NCI-H1105 treated with DMSO at 0.1 percent for 48 hours (cell line): ENCODE measurements around the gene BACE1-AS.
"Not testable (repeated sequence)": the region's sequence is repeated elsewhere in the genome, so short reads cannot be mapped to it uniquely, and the experiment has no call there.

Source experiments
- DNase-seq: peaks from one replicate; lab custom pipeline; 2025; lab: John Stamatoyannopoulos, UW

BACE1-AS gene

DNA sequence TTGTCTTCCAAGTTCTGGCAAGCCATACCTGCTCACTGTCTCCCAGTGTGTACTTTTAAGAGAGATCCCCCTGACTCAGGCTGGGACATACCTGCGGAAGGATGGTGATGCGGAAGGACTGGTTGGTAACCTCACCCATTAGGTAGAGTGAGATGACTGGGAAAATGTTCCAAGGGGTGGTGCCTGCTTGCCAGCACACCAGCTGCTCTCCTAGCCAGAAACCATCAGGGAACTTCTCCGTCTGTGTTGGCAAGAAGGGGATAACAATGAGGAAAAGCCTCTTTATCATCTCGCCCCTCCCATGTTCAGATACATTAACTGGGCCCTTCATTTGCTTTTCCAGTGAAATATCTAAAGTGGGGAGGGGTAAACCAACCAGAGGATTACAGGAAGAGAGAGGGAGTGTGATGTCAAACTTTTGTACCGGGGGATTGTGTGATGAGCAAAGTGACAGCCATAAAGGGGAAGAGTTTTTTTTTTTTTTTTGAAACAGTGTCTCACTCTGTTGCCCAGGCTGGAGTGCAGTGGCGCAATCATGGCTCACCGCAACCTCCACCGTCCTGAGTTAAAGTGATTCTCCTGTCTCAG, at the start of gene BACE1-AS:
TSS of gene BACE1-AS (plus strand) at position 538 of the 588 bp plus-strand sequence.
- no peak for DNase-seq

DNA sequence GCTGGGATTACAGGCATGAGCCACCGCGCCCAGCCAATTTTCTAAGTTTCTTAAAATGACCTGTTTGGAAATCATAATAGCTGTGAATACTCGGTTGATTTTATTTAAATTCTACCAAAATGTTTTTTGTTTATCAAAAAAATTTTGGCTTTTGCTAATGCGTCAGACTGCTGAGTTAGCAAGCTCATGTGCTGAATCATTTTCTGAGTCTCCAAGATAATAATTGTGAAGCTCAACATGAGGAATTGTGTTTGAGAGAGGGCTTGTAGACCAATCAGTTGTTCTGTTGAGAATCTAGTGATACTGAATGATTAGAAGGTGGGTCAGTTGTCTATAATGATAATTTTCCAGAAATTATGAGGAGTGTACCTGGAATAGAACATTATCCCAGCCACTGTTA, 42.8 kb upstream of the BACE1-AS start:
- DNase-seq: no peak

DNA sequence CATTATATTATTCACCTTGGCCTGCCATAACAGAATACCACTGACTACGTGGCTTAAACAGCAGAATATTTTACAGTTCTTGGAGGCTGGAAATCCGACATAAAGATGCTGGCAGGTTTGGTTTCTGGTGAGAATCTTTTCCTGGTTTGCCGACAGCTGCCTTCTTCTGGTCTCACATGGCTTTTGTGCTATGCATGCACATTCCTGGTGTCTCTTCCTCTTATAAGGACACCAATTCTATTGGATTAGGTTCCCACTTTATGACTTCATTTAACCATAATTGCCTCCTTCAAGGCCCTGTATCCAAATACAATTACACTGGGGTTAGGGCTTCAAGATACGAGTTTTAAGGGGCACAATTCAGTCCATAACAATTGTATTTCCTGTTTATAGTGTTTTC, 41.6 kb upstream of the BACE1-AS start:
- DNase-seq: no peak

DNA sequence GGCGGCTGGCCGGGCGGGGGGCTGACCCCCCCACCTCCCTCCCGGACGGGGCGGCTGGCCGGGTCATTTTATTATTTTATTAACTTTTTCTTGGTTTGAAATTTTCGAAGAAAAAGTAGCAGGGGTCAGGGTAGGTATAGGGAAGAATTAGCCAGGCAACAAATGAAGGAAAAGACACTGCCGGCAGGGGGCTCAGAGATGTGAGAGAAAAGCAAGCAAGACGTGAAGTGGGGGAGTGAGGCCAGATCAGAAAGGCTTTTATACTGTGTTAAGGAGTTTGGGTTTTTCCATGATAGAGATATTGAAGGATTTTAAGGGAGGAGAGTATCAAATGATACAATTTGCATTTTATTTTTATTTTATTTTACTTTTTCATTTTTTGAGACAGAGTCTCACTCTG, 39.6 kb upstream of the BACE1-AS start:
- no peak for DNase-seq

GRCh38 chr11:117255966-117256365, 35.2 kb upstream of the BACE1-AS start:
- DNase-seq: no peak

- no peak for DNase-seq
Measured at GRCh38 chr11:117256573-117256972, 34.6 kb upstream of the BACE1-AS start.

GRCh38 chr11:117258576-117258975, 32.6 kb upstream of the BACE1-AS start:
- DNase-seq: no peak

- no peak for DNase-seq
Measured at GRCh38 chr11:117259417-117259816, 31.7 kb upstream of the BACE1-AS start.

DNA sequence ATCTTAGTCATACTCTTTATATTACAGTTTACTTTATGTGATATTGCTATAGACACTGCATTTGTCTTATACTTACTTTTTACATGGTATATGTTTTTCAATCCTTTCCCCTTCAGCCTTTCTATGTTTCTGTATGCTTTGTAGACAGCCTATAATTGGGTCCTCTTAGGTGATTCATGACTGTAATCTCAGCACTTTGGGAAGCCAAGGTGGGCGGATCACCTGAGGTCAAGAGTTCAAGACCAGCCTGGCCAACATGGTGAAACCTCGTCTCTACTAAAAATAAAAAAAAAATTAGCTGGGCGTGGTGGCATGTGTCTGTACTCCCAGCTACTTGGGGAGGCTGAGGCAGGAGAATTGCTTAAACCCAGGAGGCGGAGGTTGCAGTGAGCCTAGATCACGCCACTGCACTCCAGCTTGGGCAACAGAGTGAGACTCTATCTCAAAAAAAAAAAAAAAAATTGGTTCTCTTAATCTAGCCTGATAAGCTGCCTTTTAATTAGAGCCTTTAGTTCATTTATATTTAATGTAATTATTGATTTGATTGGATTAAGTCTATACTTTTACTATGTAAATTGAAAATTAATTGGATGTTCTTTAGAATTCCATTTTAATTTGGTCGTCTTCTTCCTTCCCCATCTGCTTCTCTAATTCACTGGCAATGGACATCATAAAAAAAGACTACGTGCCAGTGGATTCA, 26.4 kb upstream of the BACE1-AS start:
- DNase-seq: not testable (repeated sequence)

- no peak for DNase-seq
Measured at GRCh38 chr11:117265745-117266144, 25.4 kb upstream of the BACE1-AS start.

DNA sequence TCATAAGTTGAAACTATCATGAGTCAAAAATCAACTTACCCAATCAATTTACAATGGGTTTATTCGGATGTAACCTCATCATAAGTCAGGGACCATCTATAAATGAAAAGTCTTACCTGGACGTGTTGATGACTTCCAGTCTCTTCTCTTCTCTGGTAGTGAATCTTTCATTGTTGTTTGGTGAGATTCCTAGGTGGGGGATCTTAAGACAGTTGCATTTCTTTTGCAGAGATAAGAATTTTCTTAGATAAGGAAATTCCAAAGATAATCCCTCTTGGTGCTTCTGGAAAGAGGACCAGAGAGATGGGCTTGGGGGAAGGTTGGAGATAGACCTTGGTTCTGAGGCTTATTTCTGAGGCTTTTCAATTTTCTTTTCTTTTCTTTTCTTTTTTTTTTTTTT, 21.3 kb upstream of the BACE1-AS start:
- no peak for DNase-seq

- DNase-seq: no peak
Measured at GRCh38 chr11:117271208-117271607, 19.9 kb upstream of the BACE1-AS start.

DNA sequence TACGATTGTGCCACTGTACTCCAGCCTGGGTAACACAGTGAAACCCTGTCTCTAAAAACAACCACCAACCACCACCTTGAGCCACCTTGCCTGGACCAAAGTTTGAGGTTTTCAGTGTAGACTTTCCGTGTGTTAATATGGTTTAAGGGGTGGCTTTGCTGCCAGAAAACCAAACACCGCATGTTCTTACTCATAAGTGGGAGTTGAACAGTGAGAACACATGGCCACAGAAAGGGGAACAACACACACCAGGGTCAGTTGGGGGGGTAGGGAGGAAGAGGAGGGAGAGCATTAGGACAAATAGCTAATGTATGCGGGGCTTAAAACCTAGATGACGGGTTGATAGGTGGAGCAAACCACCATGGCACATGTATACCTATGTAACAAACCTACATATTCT, 19.0 kb upstream of the BACE1-AS start:
- DNase-seq: not testable (repeated sequence)

GRCh38 chr11:117273550-117274289, 17.4 kb upstream of the BACE1-AS start:
- DNase-seq: no peak

- DNase-seq: no peak
Measured at GRCh38 chr11:117278347-117278746, 12.8 kb upstream of the BACE1-AS start.

- DNase-seq: no peak
Measured at GRCh38 chr11:117279711-117280376, 11.3 kb upstream of the BACE1-AS start.

- no peak for DNase-seq
Measured at GRCh38 chr11:117281159-117281558, 10.0 kb upstream of the BACE1-AS start.

- no peak for DNase-seq
Measured at GRCh38 chr11:117281869-117282268, 9.3 kb upstream of the BACE1-AS start.

DNA sequence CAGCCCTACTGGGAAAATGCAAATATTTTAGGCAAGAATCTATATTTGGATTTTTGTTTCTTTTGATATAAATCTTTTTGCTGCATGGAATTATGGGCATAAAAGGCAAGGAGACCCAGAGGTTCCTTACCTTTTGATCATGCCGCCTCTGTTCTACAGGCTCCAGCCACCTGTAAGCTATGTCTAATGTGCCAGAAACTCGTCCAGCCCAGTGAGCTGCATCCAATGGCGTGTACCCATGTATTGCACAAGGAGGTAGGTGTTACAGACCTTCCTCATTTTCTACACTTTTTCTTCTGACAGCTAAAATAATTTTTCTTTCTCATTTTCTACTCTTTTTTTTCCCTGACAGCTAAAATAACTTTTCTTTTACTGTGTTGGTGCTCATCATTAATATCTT, 8.2 kb upstream of the BACE1-AS start:
- no peak for DNase-seq

- no peak for DNase-seq
Measured at GRCh38 chr11:117284053-117284452, 7.1 kb upstream of the BACE1-AS start.

- no peak for DNase-seq
Measured at GRCh38 chr11:117286588-117286987, 4.6 kb upstream of the BACE1-AS start.

DNA sequence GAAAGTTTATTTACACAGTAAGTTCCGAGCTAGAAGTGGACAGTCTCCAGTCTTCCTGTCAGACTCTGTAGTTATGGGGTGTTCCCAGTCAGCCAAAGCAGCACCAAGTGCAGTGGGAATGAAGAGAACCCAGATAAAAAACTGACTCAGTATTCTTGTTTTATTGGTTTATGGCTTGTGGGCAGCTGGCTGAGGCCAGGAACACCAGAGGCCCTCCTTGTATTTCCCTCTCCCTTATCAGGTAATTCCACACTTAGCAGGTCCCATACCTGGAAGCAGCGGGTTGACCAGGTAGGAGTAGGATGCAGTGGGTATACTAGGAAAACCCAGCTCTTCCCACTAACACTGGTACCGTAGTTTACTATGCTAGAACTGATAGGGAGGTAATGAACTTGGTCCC, 3.5 kb upstream of the BACE1-AS start:
- DNase-seq: no peak

- DNase-seq: no peak
Measured at GRCh38 chr11:117289795-117290194, 1.4 kb upstream of the BACE1-AS start.
